ENCODE data around the gene GPC6.

DNA sequence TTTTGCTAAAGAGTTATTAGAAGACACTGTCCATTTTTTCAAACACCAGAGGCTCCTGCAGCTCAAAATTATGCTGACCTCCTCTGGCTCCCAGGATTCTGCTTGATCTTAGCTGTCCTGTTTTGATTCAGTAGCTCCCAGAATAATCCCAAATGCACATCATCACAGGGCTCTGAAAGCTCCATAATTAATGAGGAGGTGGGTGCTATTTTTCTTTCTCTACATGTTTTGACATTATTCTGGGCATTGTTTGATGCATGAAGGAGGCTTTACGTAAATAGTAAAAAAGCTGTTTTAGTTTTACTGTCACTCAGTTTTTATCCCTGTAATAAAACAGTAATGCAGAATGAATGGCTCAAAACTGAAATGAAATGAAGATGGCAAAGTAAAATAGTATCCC is 757.4 kb downstream of the GPC6 start:
- TF ChIP-seq, protein P1, sequence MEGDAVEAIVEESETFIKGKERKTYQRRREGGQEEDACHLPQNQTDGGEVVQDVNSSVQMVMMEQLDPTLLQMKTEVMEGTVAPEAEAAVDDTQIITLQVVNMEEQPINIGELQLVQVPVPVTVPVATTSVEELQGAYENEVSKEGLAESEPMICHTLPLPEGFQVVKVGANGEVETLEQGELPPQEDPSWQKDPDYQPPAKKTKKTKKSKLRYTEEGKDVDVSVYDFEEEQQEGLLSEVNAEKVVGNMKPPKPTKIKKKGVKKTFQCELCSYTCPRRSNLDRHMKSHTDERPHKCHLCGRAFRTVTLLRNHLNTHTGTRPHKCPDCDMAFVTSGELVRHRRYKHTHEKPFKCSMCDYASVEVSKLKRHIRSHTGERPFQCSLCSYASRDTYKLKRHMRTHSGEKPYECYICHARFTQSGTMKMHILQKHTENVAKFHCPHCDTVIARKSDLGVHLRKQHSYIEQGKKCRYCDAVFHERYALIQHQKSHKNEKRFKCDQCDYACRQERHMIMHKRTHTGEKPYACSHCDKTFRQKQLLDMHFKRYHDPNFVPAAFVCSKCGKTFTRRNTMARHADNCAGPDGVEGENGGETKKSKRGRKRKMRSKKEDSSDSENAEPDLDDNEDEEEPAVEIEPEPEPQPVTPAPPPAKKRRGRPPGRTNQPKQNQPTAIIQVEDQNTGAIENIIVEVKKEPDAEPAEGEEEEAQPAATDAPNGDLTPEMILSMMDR (IDR thresholded peaks at IDR 0.05; ENCODE audit: poor library complexity), result no peak
- TF ChIP-seq EZH2 (IDR thresholded peaks at IDR 0.05; ENCODE audit: borderline replicate concordance) (no peak), EZH2phosphoT487 (IDR thresholded peaks at IDR 0.05; ENCODE audit: low read depth, severe bottlenecking, unreplicated experiment) (no peak)
